K562 (cell line): ENCODE data around the gene PDE11A. TPM values are rescaled to one million over a fixed set of nuclear protein-coding genes. Genes with fewer than 3 reads are reported as not detected.
A peak's percentile ranks its signal among the peaks of the same experiment; 100 is the strongest.

ENCODE experiments used
- ADNP ChIP-seq: fragments of 200-800 bp; sonication (Bioruptor generic); IDR thresholded peaks from 2 replicates; pipeline ENCODE4 v1.6.1; 2016; ENCODE audit warnings: missing genetic modification characterization, missing compliant biosample characterization
- BCL6 ChIP-seq: fragments of 250-450 bp; sonication (Bioruptor Pico); IDR thresholded peaks from 2 replicates; pipeline ENCODE4 v1.4.0; 2020
- BCOR ChIP-seq: fragments of 450-650 bp; IDR thresholded peaks from 2 replicates; pipeline ENCODE4 v1.6.1; 2016
- HLTF ChIP-seq: fragments of 450-650 bp; IDR thresholded peaks from 2 replicates; pipeline ENCODE4 v1.6.1; 2016
- MAZ ChIP-seq, 2 experiments: fragments of 450-650 bp in 1 of 2; sonication (generic) in 1 of 2; formaldehyde crosslinking; IDR thresholded peaks in 1 of 2; conservative IDR thresholded peaks in 1 of 2; 2 replicates each; pipeline versions ENCODE4 v1.4.0 to v1.5.0; 2020; ENCODE audit warnings: mild to moderate bottlenecking in 1 of 2, missing genetic modification reagents in 1 of 2
- MGA ChIP-seq: fragments of 450-650 bp; IDR thresholded peaks from 2 replicates; pipeline ENCODE4 v1.6.1; 2016; ENCODE audit warnings: mild to moderate bottlenecking, moderate library complexity
- NFIX ChIP-seq: fragments of 250-450 bp; sonication (Bioruptor Pico); IDR thresholded peaks from 2 replicates; pipeline ENCODE4 v1.4.0; 2020; ENCODE audit warnings: low read depth, mild to moderate bottlenecking, moderate library complexity
- NR2C2 ChIP-seq, 2 experiments: fragments of 200-800 bp in 1 of 2; sonication (Bioruptor generic) in 1 of 2; sonication (generic) in 1 of 2; formaldehyde crosslinking in 1 of 2; IDR thresholded peaks; 2 replicates each; pipeline versions ENCODE4 v1.6.1 to v1.8.0; 2016 to 2022; ENCODE audit warnings: mild to moderate bottlenecking in 1 of 2, missing compliant biosample characterization in 1 of 2, missing genetic modification characterization in 1 of 2, missing genetic modification reagents in 1 of 2
- PURB ChIP-seq: sonication (generic); formaldehyde crosslinking; IDR thresholded peaks from 2 replicates; pipeline ENCODE4 v1.9.0; 2021; ENCODE audit warnings: low read depth, mild to moderate bottlenecking, missing genetic modification reagents
- RBM25 ChIP-seq: fragments of 200-400 bp; formaldehyde crosslinking; IDR thresholded peaks from 2 replicates; pipeline ENCODE4 v1.6.1; 2018; ENCODE audit warnings: low read length, low read depth, moderate library complexity; ENCODE audit not compliant: severe bottlenecking
- SMARCA5 ChIP-seq: fragments of 450-650 bp; IDR thresholded peaks from 2 replicates; pipeline ENCODE4 v1.6.1; 2016
- TAF9B ChIP-seq: fragments of 450-650 bp; IDR thresholded peaks from 2 replicates; pipeline ENCODE4 v1.6.1; 2018; ENCODE audit warnings: mild to moderate bottlenecking; ENCODE audit not compliant: partially characterized antibody
- THRA ChIP-seq: fragments of 450-650 bp; IDR thresholded peaks from 2 replicates; pipeline ENCODE4 v1.6.1; 2017; ENCODE audit warnings: mild to moderate bottlenecking, moderate library complexity
- ZNF644 ChIP-seq: fragments of 200-800 bp; sonication (Bioruptor generic); IDR thresholded peaks from 2 replicates; pipeline ENCODE4 v1.6.1; 2016; ENCODE audit warnings: low read depth, missing genetic modification characterization, missing compliant biosample characterization
- polyA plus RNA-seq, 8 experiments: library from polyadenylated mRNA; depleted of rRNA in 4 of 8; stranded (reverse) in 5 of 8; unstranded in 3 of 8; fragments of >200 nt; fragmentation: Nextera tagmentation in 2 of 8; fragmentation: Illumina TruSeq in 1 of 8; extraction: Ambion mirVana in 2 of 8; extraction: Trizol in 1 of 8; gene quantifications; 2 replicates each; pipeline versions ENCODE4 v1.2.1 to v1.2.3, GENCODE V29; 2011 to 2014; ENCODE audit warnings: inconsistent platforms in 1 of 8, missing spikeins in 1 of 8
- total RNA-seq, 7 experiments: library from RNA; depleted of rRNA in 6 of 7; stranded (reverse); fragments of >200 nt in 6 of 7; fragmentation: Illumina TruSeq in 2 of 7; extraction: Trizol in 2 of 7; gene quantifications; 2 replicates each; pipeline versions ENCODE4 v1.2.1 to v1.2.3, GENCODE V29; 2011 to 2021; ENCODE audit warnings: low replicate concordance in 1 of 7

The PDE11A gene
- total and polyA plus RNA-seq, 9 of the 15 experiments (the other 6 are each of a cell fraction or from before 2014, with no cell fraction given) = 3.2 to 22.1 (median 5.7) TPM

- TF ChIP-seq MGA = no peak
- TF ChIP-seq MAZ (CRISPR knock-in tag; conservative IDR thresholded peaks at IDR 0.05 in 1 of 2, IDR thresholded peaks at IDR 0.05 in 1 of 2) = no peak
- 0 out of 2 replicates have a peak, but pooled peaks have one; percentile 6 for TF ChIP-seq ZNF644 (tag)
- no peak for TF ChIP-seq PURB
- TF ChIP-seq RBM25 = peak; percentile 93
- TF ChIP-seq ADNP = peak; percentile 71
- TF ChIP-seq THRA = 0 out of 2 replicates have a peak, but pooled peaks have one; percentile 20
- TF ChIP-seq NFIX = no peak
- no peak for TF ChIP-seq BCL6 (CRISPR knock-in tag)
- TF ChIP-seq BCOR = peak; percentile 75; the same call in 1 of the 2 replicates
- peak; percentile 1 for TF ChIP-seq TAF9B
- TF ChIP-seq SMARCA5 = peak; percentile 65; the same call in 1 of the 2 replicates
- TF ChIP-seq NR2C2 (CRISPR knock-in tag; IDR thresholded peaks at IDR 0.05) = no peak
- 0 out of 2 replicates have a peak, but pooled peaks have one; percentile 7 for TF ChIP-seq NR2C2 (tag; IDR thresholded peaks at IDR 0.05)
- no peak for TF ChIP-seq HLTF
These were observed 378.2 kb downstream of the PDE11A start (continued) for GRCh38 chr2:177694348-177694747.
